NB4 (cell line): ENCODE data around the gene GIMAP2.

Experiments used
- CTCF ChIP-seq: IDR thresholded peaks from one replicate; pipeline ENCODE4 v1.5.1; 2012; ENCODE audit warnings: low read depth, low read length
- POLR2A ChIP-seq: IDR thresholded peaks from 2 replicates; pipeline ENCODE4 v1.6.1; 2011; ENCODE audit warnings: mild to moderate bottlenecking; ENCODE audit not compliant: insufficient read length; ENCODE audit errors: extremely low read depth

GRCh38 chr7:150675714-150676113 is 9.8 kb upstream of the GIMAP2 start:
- TF ChIP-seq CTCF (no peak), POLR2A (no peak)
